Measurements from ENCODE around the gene CYTIP.

DNA sequence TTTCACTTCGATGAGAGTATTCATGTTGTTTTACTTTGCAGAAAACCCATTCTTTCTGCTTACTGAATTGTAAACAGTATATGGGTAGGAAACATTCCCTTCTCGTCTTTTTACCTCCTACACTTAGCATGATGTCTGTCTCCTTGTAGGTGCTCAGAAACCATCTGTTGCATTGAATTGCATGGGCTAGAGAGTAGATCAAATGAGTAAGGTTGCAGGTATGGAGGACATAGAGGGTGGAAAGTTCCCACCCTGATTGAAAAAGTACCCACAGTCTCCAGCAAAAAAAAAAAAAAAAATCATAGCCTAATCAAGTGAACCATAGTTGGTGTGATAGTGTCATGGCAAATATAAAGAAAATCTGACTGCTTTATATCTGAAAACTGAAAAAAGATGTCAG is 1.7 kb downstream of the CYTIP start:
- TF ChIP-seq, protein P1, sequence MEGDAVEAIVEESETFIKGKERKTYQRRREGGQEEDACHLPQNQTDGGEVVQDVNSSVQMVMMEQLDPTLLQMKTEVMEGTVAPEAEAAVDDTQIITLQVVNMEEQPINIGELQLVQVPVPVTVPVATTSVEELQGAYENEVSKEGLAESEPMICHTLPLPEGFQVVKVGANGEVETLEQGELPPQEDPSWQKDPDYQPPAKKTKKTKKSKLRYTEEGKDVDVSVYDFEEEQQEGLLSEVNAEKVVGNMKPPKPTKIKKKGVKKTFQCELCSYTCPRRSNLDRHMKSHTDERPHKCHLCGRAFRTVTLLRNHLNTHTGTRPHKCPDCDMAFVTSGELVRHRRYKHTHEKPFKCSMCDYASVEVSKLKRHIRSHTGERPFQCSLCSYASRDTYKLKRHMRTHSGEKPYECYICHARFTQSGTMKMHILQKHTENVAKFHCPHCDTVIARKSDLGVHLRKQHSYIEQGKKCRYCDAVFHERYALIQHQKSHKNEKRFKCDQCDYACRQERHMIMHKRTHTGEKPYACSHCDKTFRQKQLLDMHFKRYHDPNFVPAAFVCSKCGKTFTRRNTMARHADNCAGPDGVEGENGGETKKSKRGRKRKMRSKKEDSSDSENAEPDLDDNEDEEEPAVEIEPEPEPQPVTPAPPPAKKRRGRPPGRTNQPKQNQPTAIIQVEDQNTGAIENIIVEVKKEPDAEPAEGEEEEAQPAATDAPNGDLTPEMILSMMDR (IDR thresholded peaks at IDR 0.05; ENCODE audit: insufficient read depth, low read length, poor library complexity, severe bottlenecking) = no peak
- no peak for TF ChIP-seq EZH2phosphoT487 (conservative IDR thresholded peaks at IDR 0.05; ENCODE audit: low read length)
